ENCODE results near the gene RASGRP2.

- TF ChIP-seq CTCF (conservative IDR thresholded peaks at IDR 0.05 in 1 of 2, IDR thresholded peaks at IDR 0.05 in 1 of 2; ENCODE audit: low read depth in 1 of 2, low read length in 2 of 2) (no peak), EZH2 (IDR thresholded peaks at IDR 0.05; ENCODE audit: low read length, missing control alignments) (no peak)
Observed at GRCh38 chr11:64774144-64774543, 30.2 kb upstream of the RASGRP2 start.
